ENCODE data around the gene GET3. TPM values are rescaled to one million over a fixed set of nuclear protein-coding genes. Genes with fewer than 3 reads are reported as not detected.

The GET3 gene
- total and polyA plus RNA-seq, 4 donors: 22.8 to 44.1 (median 27.2) TPM

GRCh38 chr19:12770922-12771321, 33.6 kb downstream of the GET3 start:
- 99% methylated on average over 13 of the region's 13 CpGs for WGBS
- peaks cover 6 to 26% (median 9%) of the 10 kb centered on the region in 4 donors for H3K36me3 ChIP-seq (ENCODE audit: control insufficient read depth in 4 of 4, insufficient read depth in 3 of 4, low read depth in 1 of 4, low read length in 3 of 4)

More at GRCh38 chr19:12770922-12771321, 33.6 kb downstream of the GET3 start:
- Histone ChIP-seq H3K4me1 (ENCODE audit: control insufficient read depth in 4 of 4, insufficient read depth in 4 of 4, low read length in 3 of 4) (peaks cover 5 to 12% (median 6%) of the 10 kb centered on the region in 4 donors), H3K27ac (ENCODE audit: low read depth in 1 of 2, low read length in 2 of 2) (no peak overlapping the region), H3K9ac (ENCODE audit: low read depth in 1 of 2, low read length in 2 of 2) (no peak overlapping the region), H3K27me3 (ENCODE audit: control insufficient read depth in 4 of 4, insufficient read depth in 4 of 4, low read length in 3 of 4) (no peaks in the 10 kb centered on the region), H3K9me3 (ENCODE audit: control insufficient read depth in 4 of 4, low read length in 3 of 4) (no peaks in the 10 kb centered on the region), H3K4me3 (ENCODE audit: low read depth in 1 of 3, low read length in 3 of 3) (no peak overlapping the region)
- no peak for DNase-seq (ENCODE audit: low spot score)
- TF ChIP-seq HNF4G (IDR thresholded peaks at IDR 0.05) (no peak), RAD21 (IDR thresholded peaks at IDR 0.05) (no peak), YY1 (IDR thresholded peaks at IDR 0.05) (no peak), NR2F2 (IDR thresholded peaks at IDR 0.05) (no peak), FOXA1 (IDR thresholded peaks at IDR 0.05) (no peak), JUND (IDR thresholded peaks at IDR 0.05) (no peak), ZBTB33 (IDR thresholded peaks at IDR 0.05) (no peak), HNF4A (conservative IDR thresholded peaks at IDR 0.05) (no peak), SP1 (IDR thresholded peaks at IDR 0.05) (no peak), REST (IDR thresholded peaks at IDR 0.05) (no peak), EGR1 (IDR thresholded peaks at IDR 0.05; ENCODE audit: low read depth in 2 of 2) (no peak), RXRA (IDR thresholded peaks at IDR 0.05) (no peak), FOXA2 (IDR thresholded peaks at IDR 0.05) (no peak)
- TF ChIP-seq, protein P1, sequence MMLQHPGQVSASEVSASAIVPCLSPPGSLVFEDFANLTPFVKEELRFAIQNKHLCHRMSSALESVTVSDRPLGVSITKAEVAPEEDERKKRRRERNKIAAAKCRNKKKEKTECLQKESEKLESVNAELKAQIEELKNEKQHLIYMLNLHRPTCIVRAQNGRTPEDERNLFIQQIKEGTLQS (IDR thresholded peaks at IDR 0.05): no peak
- TF ChIP-seq, protein P2, sequence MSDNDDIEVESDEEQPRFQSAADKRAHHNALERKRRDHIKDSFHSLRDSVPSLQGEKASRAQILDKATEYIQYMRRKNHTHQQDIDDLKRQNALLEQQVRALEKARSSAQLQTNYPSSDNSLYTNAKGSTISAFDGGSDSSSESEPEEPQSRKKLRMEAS (IDR thresholded peaks at IDR 0.05): no peak
- TF ChIP-seq, protein P3, sequence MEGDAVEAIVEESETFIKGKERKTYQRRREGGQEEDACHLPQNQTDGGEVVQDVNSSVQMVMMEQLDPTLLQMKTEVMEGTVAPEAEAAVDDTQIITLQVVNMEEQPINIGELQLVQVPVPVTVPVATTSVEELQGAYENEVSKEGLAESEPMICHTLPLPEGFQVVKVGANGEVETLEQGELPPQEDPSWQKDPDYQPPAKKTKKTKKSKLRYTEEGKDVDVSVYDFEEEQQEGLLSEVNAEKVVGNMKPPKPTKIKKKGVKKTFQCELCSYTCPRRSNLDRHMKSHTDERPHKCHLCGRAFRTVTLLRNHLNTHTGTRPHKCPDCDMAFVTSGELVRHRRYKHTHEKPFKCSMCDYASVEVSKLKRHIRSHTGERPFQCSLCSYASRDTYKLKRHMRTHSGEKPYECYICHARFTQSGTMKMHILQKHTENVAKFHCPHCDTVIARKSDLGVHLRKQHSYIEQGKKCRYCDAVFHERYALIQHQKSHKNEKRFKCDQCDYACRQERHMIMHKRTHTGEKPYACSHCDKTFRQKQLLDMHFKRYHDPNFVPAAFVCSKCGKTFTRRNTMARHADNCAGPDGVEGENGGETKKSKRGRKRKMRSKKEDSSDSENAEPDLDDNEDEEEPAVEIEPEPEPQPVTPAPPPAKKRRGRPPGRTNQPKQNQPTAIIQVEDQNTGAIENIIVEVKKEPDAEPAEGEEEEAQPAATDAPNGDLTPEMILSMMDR (IDR thresholded peaks at IDR 0.05; ENCODE audit: low read depth, low read length, missing input control): no peak

Data from liver (tissue), 9 donors.